ENCODE measurements around the gene RAI14. TPM values are rescaled to one million over a fixed set of nuclear protein-coding genes. Genes with fewer than 3 reads are reported as not detected.

The RAI14 gene
- total RNA-seq, 2 donors from 2014 or later, result 70.7 to 80.1 TPM

DNA sequence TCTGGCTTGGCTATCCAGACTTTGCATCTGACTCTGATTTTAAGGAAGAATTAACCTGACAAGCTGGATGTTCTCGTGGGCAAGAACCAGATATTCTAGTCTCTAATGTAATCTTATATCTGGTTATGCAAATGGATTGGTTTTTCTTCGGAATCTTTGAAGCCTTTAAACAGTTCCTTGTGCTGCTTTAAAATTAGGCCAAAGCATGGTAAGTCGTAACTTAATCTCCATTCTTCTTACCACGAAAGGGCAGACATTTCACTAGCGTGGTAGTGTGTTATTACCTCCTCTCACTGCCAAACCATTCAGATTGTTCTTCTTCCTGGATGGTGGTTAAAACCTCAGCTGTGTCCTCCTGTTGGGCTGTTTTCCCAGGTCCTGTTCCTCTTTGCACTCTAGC lies 148.8 kb downstream of the RAI14 start:
- Histone ChIP-seq H3K27me3 (replicated peaks; ENCODE audit: insufficient read depth) (no peaks in the 10 kb centered on the region), H3K27ac (no peak overlapping the region), H3K36me3 (no peaks in the 10 kb centered on the region), H3K4me1 (ENCODE audit: control insufficient read depth in 1 of 2, low read depth in 2 of 2) (peaks cover 7 to 25% of the 10 kb centered on the region in 2 donors), H3K4me3 (no peak overlapping the region), H3K9me3 (no peaks in the 10 kb centered on the region)
- no peak for ATAC-seq (ENCODE audit: insufficient number of reproducible peaks, low FRiP score, low read depth)
- TF ChIP-seq, protein P1, sequence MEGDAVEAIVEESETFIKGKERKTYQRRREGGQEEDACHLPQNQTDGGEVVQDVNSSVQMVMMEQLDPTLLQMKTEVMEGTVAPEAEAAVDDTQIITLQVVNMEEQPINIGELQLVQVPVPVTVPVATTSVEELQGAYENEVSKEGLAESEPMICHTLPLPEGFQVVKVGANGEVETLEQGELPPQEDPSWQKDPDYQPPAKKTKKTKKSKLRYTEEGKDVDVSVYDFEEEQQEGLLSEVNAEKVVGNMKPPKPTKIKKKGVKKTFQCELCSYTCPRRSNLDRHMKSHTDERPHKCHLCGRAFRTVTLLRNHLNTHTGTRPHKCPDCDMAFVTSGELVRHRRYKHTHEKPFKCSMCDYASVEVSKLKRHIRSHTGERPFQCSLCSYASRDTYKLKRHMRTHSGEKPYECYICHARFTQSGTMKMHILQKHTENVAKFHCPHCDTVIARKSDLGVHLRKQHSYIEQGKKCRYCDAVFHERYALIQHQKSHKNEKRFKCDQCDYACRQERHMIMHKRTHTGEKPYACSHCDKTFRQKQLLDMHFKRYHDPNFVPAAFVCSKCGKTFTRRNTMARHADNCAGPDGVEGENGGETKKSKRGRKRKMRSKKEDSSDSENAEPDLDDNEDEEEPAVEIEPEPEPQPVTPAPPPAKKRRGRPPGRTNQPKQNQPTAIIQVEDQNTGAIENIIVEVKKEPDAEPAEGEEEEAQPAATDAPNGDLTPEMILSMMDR (IDR thresholded peaks at IDR 0.05), result no peak
- DNase-seq (ENCODE audit: low spot score), result no peak

DNA sequence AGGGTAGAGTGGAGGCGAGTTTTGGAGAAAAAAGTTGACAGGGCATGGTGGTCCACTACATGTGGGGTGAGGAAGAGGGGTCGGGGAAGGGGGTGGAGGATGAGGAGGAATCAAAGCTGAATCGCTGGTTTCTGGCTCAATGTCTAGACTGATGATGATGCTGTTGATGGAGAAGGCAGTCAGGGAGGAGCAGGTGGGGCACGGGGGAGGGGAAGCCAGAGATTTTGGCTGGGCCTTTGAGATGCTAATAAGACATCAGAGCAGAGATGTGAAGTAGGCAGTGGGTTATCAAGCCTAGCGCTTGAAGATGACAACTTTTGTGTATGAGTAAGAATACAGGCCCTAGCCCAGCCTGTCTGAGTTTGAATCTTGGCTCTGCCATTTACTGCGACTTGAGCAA lies 150.4 kb downstream of the RAI14 start:
- Histone ChIP-seq H3K27ac (no peak overlapping the region), H3K36me3 (no peaks in the 10 kb centered on the region), H3K9me3 (no peaks in the 10 kb centered on the region), H3K4me1 (ENCODE audit: control insufficient read depth in 1 of 2, low read depth in 2 of 2) (peaks cover 16 to 33% of the 10 kb centered on the region in 2 donors), H3K4me3 (no peak overlapping the region), H3K27me3 (replicated peaks; ENCODE audit: insufficient read depth) (no peaks in the 10 kb centered on the region)
- DNase-seq (ENCODE audit: low spot score), result no peak
- TF ChIP-seq, protein P1 (IDR thresholded peaks at IDR 0.05), result no peak
- no peak for ATAC-seq (ENCODE audit: insufficient number of reproducible peaks, low FRiP score, low read depth)

DNA sequence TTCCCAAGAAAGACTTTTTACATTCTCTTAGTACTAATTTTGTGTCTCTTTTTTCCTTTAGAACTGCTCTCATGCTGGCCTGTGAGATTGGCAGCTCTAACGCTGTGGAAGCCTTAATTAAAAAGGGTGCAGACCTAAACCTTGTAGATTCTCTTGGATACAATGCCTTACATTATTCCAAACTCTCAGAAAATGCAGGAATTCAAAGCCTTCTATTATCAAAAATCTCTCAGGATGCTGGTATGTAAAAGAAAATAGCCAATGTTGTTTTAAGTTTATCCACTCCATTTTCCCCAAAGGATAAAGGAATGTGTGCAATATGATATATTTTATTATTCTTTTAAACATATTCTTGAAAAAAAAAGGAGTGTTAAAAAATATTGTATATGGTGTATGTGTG lies 155.6 kb downstream of the RAI14 start:
- ATAC-seq (ENCODE audit: insufficient number of reproducible peaks, low FRiP score, low read depth) (no peak), DNase-seq (ENCODE audit: low spot score) (no peak)
- peaks cover 12% of the 10 kb centered on the region for H3K36me3 ChIP-seq

DNA sequence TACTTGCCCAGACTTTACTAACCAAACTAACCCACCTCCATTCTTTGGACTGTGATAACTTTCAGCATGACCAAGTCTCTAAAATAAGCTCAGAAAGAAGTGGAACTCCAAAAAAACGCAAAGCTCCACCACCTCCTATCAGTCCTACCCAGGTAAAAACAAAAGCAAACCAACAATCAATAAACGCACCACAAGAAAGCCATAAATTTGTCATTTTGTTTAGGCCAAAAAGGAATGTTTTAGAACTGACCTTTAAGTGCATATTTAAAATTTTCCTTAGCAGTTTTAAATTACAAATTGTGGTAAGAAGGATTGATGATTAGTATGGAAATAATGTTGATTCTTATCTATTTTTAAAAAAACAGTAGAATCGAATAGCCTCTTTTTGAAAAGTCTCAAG lies 157.4 kb downstream of the RAI14 start:
- DNase-seq (ENCODE audit: low spot score), result no peak
- Histone ChIP-seq H3K27ac (no peak overlapping the region), H3K4me1 (ENCODE audit: control insufficient read depth in 1 of 2, low read depth in 2 of 2) (peaks cover 18 to 48% of the 10 kb centered on the region in 2 donors), H3K9me3 (no peaks in the 10 kb centered on the region), H3K27me3 (replicated peaks; ENCODE audit: insufficient read depth) (no peaks in the 10 kb centered on the region), H3K36me3 (peaks cover 12% of the 10 kb centered on the region), H3K4me3 (no peak overlapping the region)
- no peak for ATAC-seq (ENCODE audit: insufficient number of reproducible peaks, low FRiP score, low read depth)
- TF ChIP-seq, protein P1 (IDR thresholded peaks at IDR 0.05), result no peak

More for the DNA sequence above, 155.6 kb downstream of the RAI14 start:
- Histone ChIP-seq H3K4me1 (ENCODE audit: control insufficient read depth in 1 of 2, low read depth in 2 of 2) (peaks cover 18 to 52% of the 10 kb centered on the region in 2 donors), H3K9me3 (no peaks in the 10 kb centered on the region), H3K27me3 (replicated peaks; ENCODE audit: insufficient read depth) (no peaks in the 10 kb centered on the region), H3K4me3 (no peak overlapping the region), H3K27ac (no peak overlapping the region)
- TF ChIP-seq, protein P1 (IDR thresholded peaks at IDR 0.05), result no peak

DNA sequence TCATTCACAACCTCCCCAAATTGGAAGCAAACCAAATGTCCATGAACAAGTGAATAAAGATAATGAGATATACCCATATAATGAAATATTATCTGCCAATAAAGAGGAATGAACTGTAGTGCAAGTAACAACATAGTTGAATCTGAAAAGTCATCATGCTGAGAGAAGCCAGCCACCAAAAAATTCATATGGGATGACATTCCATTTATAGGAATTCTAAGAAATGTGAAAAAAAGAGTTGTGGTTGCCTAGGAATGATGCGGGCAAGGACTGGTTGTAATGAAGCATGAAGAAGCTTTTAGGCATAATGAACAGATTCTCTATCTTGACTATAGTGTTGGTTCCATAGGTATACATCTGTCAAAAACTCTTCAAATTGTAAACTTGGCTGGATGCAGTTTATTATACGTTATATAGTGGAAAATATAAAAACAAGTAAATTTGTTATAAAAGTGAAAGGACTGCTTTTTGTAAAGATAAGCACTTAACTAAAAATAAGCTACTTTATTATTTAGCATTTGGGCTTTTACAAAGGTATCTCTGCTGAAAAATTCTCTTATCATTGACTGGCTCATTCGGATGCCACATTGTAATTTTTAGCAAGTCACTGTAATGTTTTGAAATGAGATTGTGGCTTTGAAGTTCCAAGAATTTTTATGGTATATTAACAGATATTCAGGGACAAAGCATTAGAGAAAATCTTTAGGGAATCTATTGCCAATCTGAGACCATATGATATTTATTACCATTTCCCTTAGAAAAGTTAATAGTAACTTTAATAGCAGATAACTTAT lies 161.6 kb downstream of the RAI14 start:
- ATAC-seq (ENCODE audit: insufficient number of reproducible peaks, low FRiP score, low read depth), result no peak
- Histone ChIP-seq H3K9me3 (no peaks in the 10 kb centered on the region), H3K4me1 (ENCODE audit: control insufficient read depth in 1 of 2, low read depth in 2 of 2) (peaks cover 0 to 18% of the 10 kb centered on the region in 2 donors), H3K4me3 (no peak overlapping the region), H3K36me3 (peaks cover 12% of the 10 kb centered on the region), H3K27ac (no peak overlapping the region), H3K27me3 (replicated peaks; ENCODE audit: insufficient read depth) (no peaks in the 10 kb centered on the region)
- no peak for DNase-seq (ENCODE audit: low spot score)
- TF ChIP-seq, protein P1 (IDR thresholded peaks at IDR 0.05), result no peak
